Chondrocyte (in vitro differentiated cells): ENCODE data around the gene CT47A7. TPM values are rescaled to one million over a fixed set of nuclear protein-coding genes. Genes with fewer than 3 reads are reported as not detected.
A peak's percentile ranks its signal among the peaks of the same experiment; 100 is the strongest.
"Not testable (repeated sequence)": the region's sequence is repeated elsewhere in the genome, so short reads cannot be mapped to it uniquely, and the experiment has no call there.

Experiments
- DNase-seq: peaks from one replicate; pipeline ENCODE4 v3.0.0; 2021; ENCODE audit warnings: mixed read lengths, low spot score
- H3K27ac Mint-ChIP-seq: one replicate; pipeline ENCODE4 v1.8.0; 2021; ENCODE audit warnings: mild to moderate bottlenecking, moderate library complexity, mixed read lengths; ENCODE audit not compliant: unreplicated experiment
- H3K27me3 Mint-ChIP-seq: 2 replicates; pipeline ENCODE4 v1.8.0; 2021; ENCODE audit warnings: low read depth, mixed read lengths
- H3K36me3 Mint-ChIP-seq: 2 replicates; pipeline ENCODE4 v1.8.0; 2021; ENCODE audit warnings: low read depth, mixed read lengths
- H3K4me1 Mint-ChIP-seq: 2 replicates; pipeline ENCODE4 v1.8.0; 2021; ENCODE audit warnings: low read depth, mild to moderate bottlenecking, mixed read lengths
- H3K4me3 Mint-ChIP-seq: one replicate; pipeline ENCODE4 v1.8.0; 2021; ENCODE audit warnings: mild to moderate bottlenecking, moderate library complexity, mixed read lengths; ENCODE audit not compliant: unreplicated experiment
- H3K9me3 Mint-ChIP-seq: 2 replicates; pipeline ENCODE4 v1.8.0; 2021; ENCODE audit warnings: low read depth, mixed read lengths
- long read RNA-seq: library from polyadenylated mRNA; stranded (forward); transcript quantifications from one replicate; pipeline ENCODE4 v2.0.0, GENCODE V29; 2021
- total RNA-seq: library from RNA; stranded (reverse); gene quantifications from 3 replicates; pipeline ENCODE4 v1.2.1, GENCODE V29; 2021
- TF ChIP-seq, protein P1 (sequence below): fragments of 200-600 bp; sonication (generic); IDR thresholded peaks from 2 replicates; pipeline ENCODE4 v1.5.0; 2021; ENCODE audit warnings: antibody characterized with exemption, mild to moderate bottlenecking, moderate library complexity

CT47A7 gene
- not detected in 3 replicates for total RNA-seq
- long read RNA-seq, result 0 reads

DNA sequence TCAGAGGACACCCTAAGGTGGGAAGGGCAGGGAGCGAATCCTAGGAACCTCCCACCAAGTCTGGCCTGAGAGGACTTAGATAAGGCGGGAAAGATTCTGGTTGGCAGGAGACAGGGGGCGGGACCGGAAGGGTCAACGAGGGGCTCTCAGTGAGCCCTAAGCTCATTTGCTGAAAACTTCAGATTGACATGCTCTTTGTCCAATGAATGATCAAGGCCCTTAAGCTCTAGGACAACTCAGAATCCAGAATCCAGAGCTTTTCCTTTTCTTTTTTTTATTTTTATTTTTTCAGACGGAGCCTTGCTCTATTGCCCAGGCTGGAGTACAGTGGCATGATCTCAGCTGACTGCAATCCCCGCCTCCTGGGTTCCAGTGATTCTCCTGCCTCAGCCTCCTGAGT, at the start of gene CT47A7:
Gene CT47A7, minus strand, starts transcription at position 101 of the 400 bp plus-strand sequence. CDS start 255 bp downstream, outside the sequence.
- not testable (repeated sequence) for DNase-seq, H3K27me3 Mint-ChIP-seq, H3K27ac Mint-ChIP-seq, H3K9me3 Mint-ChIP-seq, H3K4me1 Mint-ChIP-seq, H3K4me3 Mint-ChIP-seq, H3K36me3 Mint-ChIP-seq

DNA sequence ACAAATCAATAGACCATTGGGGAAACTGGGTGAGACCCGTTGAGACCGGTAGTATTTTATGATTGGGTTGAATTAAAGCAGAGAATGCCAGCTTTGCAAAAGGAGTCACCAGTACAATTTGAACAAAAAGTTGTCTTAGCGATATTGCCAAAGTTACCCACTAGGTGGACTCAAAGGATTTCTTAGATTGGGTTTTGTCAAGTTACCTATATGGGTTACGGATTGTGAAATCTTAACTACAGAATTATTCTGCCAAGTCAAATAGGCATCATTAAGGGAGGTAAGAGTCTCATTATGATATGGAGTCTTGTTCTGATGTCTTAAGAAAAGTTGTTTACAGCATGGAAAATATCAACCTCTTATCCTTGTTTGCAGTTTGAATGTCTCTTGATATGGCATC, 44.2 kb upstream of the CT47A7 start:
- TF ChIP-seq, protein P1, sequence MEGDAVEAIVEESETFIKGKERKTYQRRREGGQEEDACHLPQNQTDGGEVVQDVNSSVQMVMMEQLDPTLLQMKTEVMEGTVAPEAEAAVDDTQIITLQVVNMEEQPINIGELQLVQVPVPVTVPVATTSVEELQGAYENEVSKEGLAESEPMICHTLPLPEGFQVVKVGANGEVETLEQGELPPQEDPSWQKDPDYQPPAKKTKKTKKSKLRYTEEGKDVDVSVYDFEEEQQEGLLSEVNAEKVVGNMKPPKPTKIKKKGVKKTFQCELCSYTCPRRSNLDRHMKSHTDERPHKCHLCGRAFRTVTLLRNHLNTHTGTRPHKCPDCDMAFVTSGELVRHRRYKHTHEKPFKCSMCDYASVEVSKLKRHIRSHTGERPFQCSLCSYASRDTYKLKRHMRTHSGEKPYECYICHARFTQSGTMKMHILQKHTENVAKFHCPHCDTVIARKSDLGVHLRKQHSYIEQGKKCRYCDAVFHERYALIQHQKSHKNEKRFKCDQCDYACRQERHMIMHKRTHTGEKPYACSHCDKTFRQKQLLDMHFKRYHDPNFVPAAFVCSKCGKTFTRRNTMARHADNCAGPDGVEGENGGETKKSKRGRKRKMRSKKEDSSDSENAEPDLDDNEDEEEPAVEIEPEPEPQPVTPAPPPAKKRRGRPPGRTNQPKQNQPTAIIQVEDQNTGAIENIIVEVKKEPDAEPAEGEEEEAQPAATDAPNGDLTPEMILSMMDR, result peak; percentile 63
- Mint-ChIP-seq H3K4me3 (no peak overlapping the region), H3K36me3 (no peaks in the 10 kb centered on the region), H3K9me3 (no peaks in the 10 kb centered on the region), H3K4me1 (no peaks in the 10 kb centered on the region), H3K27ac (no peak overlapping the region), H3K27me3 (no peaks in the 10 kb centered on the region)
- DNase-seq, result no peak

DNA sequence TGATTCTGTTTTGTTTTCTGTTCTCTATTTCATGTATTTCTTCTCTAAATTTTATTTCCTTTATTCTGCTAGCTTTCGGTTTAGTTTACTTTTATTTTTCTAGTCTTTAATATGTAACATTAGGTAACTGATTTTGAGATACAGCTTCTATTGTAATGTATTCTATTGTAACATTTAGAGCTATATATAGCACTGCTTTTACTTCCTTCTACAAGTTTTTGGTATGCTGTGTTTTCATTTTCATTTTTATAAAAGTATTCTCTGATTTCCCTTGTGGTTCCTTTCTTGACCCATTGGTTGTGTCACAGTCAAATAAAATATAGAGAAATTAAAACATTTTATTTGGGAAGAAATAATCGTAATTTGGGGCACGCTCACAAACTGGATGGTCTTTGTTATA, 43.0 kb upstream of the CT47A7 start:
- Mint-ChIP-seq H3K36me3 (no peaks in the 10 kb centered on the region), H3K9me3 (peaks cover 4% of the 10 kb centered on the region), H3K4me3 (no peak overlapping the region), H3K27me3 (no peaks in the 10 kb centered on the region), H3K4me1 (no peaks in the 10 kb centered on the region), H3K27ac (no peak overlapping the region)
- no peak for DNase-seq
- TF ChIP-seq, protein P1, result no peak

DNA sequence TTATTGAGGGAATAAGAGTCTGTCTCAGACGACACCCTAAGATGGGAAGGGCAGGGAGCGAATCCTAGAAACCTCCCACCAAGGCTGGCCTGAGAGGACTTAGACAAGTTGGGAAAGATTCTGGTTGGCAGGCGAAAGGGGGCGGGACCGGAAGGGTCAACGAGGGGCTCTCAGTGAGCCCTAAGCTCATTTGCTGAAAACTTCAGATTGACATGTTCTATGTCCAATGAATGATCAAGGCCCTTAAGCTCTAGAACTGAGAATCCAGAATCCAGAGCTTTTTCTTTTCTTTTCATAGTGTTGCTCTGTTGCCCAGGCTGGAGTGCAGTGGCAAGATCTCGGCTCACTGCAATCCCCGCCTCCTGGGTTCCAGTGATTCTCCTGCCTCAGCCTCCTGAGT, 29.3 kb upstream of the CT47A7 start, which contains the start of gene CT47A1:
Gene CT47A1, minus strand, starts transcription at position 101 of the 400 bp plus-strand sequence. CDS start 231 bp downstream, outside the sequence.
- DNase-seq, H3K27me3 Mint-ChIP-seq, H3K27ac Mint-ChIP-seq, H3K4me1 Mint-ChIP-seq, H3K9me3 Mint-ChIP-seq, H3K4me3 Mint-ChIP-seq, H3K36me3 Mint-ChIP-seq: not testable (repeated sequence)

Other genes with a start within 250 kb of the CT47A7 start
- not detected in 3 replicates for gene CT47B1, start 80.7 kb downstream of the CT47A7 start, total RNA-seq
- not detected in 3 replicates for gene CT47A11, start 19.4 kb downstream of the CT47A7 start, total RNA-seq
- gene CT47A10, start 14.6 kb downstream of the CT47A7 start, total RNA-seq, result not detected in 3 replicates
- gene CT47A9, start 9.7 kb downstream of the CT47A7 start, total RNA-seq, result not detected in 3 replicates
- gene CT47A8, start 4.9 kb downstream of the CT47A7 start, total RNA-seq, result not detected in 3 replicates
- gene CT47A6, start 4.9 kb upstream of the CT47A7 start, total RNA-seq, result not detected in 3 replicates
- gene CT47A5, start 9.7 kb upstream of the CT47A7 start, total RNA-seq, result not detected in 3 replicates
- gene CT47A4, start 14.6 kb upstream of the CT47A7 start, total RNA-seq, result not detected in 3 replicates
- gene CT47A3, start 19.5 kb upstream of the CT47A7 start, total RNA-seq, result not detected in 3 replicates
- gene CT47A2, start 24.3 kb upstream of the CT47A7 start, total RNA-seq, result not detected in 3 replicates
- gene CT47A1, start 29.2 kb upstream of the CT47A7 start, total RNA-seq, result not detected in 3 replicates
- gene GLUD2, start 91.0 kb upstream of the CT47A7 start, total RNA-seq, result 0.42 to 0.75 TPM (median 0.46 TPM) in 3 replicates